ENCODE measurements around the gene FAM171A1.

Gene FAM171A1

GRCh38 chr10:15385552-15386455 lies 14.7 kb upstream of the FAM171A1 start:
- H3K27ac ChIP-seq, result no peak overlapping the region
- TF ChIP-seq CTCF (IDR thresholded peaks at IDR 0.05) (no peak), ZFX (IDR thresholded peaks at IDR 0.05; ENCODE audit: borderline replicate concordance) (no peak)

GRCh38 chr10:15381420-15381819 lies 10.3 kb upstream of the FAM171A1 start:
- no peak for TF ChIP-seq CTCF (IDR thresholded peaks at IDR 0.05)
- TF ChIP-seq ZFX (IDR thresholded peaks at IDR 0.05; ENCODE audit: borderline replicate concordance), result no peak
- no peak overlapping the region for H3K27ac ChIP-seq

GRCh38 chr10:15379078-15379477 lies 8.0 kb upstream of the FAM171A1 start:
- TF ChIP-seq CTCF (IDR thresholded peaks at IDR 0.05), result no peak
- H3K27ac ChIP-seq, result no peak overlapping the region

GRCh38 chr10:15378569-15378968 lies 7.5 kb upstream of the FAM171A1 start:
- H3K27ac ChIP-seq, result no peak overlapping the region
- TF ChIP-seq ZFX (IDR thresholded peaks at IDR 0.05; ENCODE audit: borderline replicate concordance), result no peak
- no peak for TF ChIP-seq CTCF (IDR thresholded peaks at IDR 0.05)

- H3K27ac ChIP-seq, result no peak overlapping the region
These were observed 3.5 kb upstream of the FAM171A1 start for GRCh38 chr10:15374566-15374965.

GRCh38 chr10:15374156-15374555 lies 3.1 kb upstream of the FAM171A1 start:
- TF ChIP-seq CTCF (IDR thresholded peaks at IDR 0.05) (no peak), ZFX (IDR thresholded peaks at IDR 0.05; ENCODE audit: borderline replicate concordance) (no peak)

More at GRCh38 chr10:15374566-15374965, 3.5 kb upstream of the FAM171A1 start:
- no peak for TF ChIP-seq ZFX (IDR thresholded peaks at IDR 0.05; ENCODE audit: borderline replicate concordance)
- no peak for TF ChIP-seq CTCF (IDR thresholded peaks at IDR 0.05)

GRCh38 chr10:15373199-15373598 lies 2.1 kb upstream of the FAM171A1 start:
- no peak overlapping the region for H3K27ac ChIP-seq
- TF ChIP-seq CTCF (IDR thresholded peaks at IDR 0.05) (no peak), ZFX (IDR thresholded peaks at IDR 0.05; ENCODE audit: borderline replicate concordance) (no peak)

More at GRCh38 chr10:15374156-15374555, 3.1 kb upstream of the FAM171A1 start:
- no peak overlapping the region for H3K27ac ChIP-seq
